ENCODE data around the gene SNRPA1. TPM values are rescaled to one million over a fixed set of nuclear protein-coding genes. Genes with fewer than 3 reads are reported as not detected.
"Not testable (repeated sequence)": the region's sequence is repeated elsewhere in the genome, so short reads cannot be mapped to it uniquely, and the experiment has no call there.

SNRPA1 gene
- total RNA-seq, 2 donors from 2014 or later = 127 to 174 TPM

- not testable (repeated sequence) for H3K4me3 Mint-ChIP-seq; H3K9me3 Mint-ChIP-seq; H3K27ac Mint-ChIP-seq; H3K27me3 Mint-ChIP-seq; ATAC-seq (replicated peaks)
- Mint-ChIP-seq H3K36me3 (ENCODE audit: low read depth) (peaks cover 100% of the 10 kb centered on the region), H3K4me1 (peaks cover 23% of the 10 kb centered on the region)
These were observed 7.7 kb downstream of the SNRPA1 start for GRCh38 chr15:101287342-101287741.

DNA sequence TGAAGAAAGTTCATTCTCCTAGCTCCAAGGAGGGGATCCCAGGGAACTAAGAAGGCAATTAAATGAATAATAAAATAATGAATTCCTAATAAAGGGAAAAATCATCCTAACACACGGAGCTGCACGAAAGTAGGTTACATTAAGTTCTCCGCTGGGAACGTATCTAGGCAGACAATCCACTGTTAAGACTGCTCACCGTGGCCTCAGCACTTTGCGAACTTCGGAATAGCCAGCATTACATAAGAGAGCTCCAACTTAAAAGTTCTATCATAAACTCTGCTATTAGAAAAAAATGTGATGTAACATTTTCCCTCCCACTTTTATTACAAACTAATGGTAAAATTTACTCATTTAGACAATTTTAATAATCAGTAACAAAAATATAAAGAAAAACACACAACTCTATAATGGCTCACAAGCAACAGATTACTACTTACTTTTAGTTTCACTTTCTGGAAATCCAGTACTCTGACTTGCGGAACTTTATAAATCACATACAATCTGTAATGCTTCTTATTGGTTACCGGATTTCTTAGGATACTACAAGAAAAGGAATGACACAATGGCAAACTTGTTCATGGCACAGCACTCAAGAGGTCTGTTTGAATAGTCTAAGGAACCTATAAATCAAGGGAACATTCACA is 8.5 kb downstream of the SNRPA1 start:
- Mint-ChIP-seq H3K27ac (no peak overlapping the region), H3K27me3 (no peaks in the 10 kb centered on the region), H3K4me1 (peaks cover 22% of the 10 kb centered on the region), H3K4me3 (no peak overlapping the region), H3K36me3 (ENCODE audit: low read depth) (peaks cover 100% of the 10 kb centered on the region), H3K9me3 (no peaks in the 10 kb centered on the region)
- no peak for ATAC-seq (replicated peaks)

- peaks cover 12% of the 10 kb centered on the region for H3K4me1 Mint-ChIP-seq
- no peaks in the 10 kb centered on the region for H3K9me3 Mint-ChIP-seq
- peak; percentile 48 for ATAC-seq (replicated peaks)
- no peak overlapping the region for H3K4me3 Mint-ChIP-seq
- H3K27ac Mint-ChIP-seq = no peak overlapping the region
- H3K27me3 Mint-ChIP-seq = no peaks in the 10 kb centered on the region
- H3K36me3 Mint-ChIP-seq (ENCODE audit: low read depth) = peaks cover 100% of the 10 kb centered on the region
These were observed 11.1 kb downstream of the SNRPA1 start for GRCh38 chr15:101283931-101284330.

DNA sequence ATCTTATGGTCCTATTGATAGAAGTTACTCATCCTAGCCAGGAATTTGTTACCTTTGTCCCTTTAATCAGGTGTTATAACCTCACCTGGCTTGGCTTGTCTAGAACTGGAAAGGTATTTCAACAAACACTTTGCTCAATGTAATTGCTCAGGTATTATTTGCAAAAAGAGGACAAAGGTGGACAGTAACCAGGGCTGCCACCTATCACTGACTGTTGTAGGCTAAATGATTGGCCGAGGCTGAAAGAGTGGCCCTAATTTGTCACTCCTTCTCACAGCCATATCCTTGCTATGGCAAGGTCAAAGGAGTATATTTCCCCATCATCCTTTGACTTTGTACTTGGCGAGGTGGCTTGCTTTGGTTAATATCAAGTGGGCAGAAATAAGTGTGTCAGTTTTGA is 15.0 kb downstream of the SNRPA1 start:
- peaks cover 9% of the 10 kb centered on the region for H3K4me1 Mint-ChIP-seq
- no peaks in the 10 kb centered on the region for H3K27me3 Mint-ChIP-seq
- no peak overlapping the region for H3K4me3 Mint-ChIP-seq
- no peak overlapping the region for H3K27ac Mint-ChIP-seq
- H3K9me3 Mint-ChIP-seq = no peaks in the 10 kb centered on the region
- no peak for ATAC-seq (replicated peaks)
- H3K36me3 Mint-ChIP-seq (ENCODE audit: low read depth) = peaks cover 83% of the 10 kb centered on the region

DNA sequence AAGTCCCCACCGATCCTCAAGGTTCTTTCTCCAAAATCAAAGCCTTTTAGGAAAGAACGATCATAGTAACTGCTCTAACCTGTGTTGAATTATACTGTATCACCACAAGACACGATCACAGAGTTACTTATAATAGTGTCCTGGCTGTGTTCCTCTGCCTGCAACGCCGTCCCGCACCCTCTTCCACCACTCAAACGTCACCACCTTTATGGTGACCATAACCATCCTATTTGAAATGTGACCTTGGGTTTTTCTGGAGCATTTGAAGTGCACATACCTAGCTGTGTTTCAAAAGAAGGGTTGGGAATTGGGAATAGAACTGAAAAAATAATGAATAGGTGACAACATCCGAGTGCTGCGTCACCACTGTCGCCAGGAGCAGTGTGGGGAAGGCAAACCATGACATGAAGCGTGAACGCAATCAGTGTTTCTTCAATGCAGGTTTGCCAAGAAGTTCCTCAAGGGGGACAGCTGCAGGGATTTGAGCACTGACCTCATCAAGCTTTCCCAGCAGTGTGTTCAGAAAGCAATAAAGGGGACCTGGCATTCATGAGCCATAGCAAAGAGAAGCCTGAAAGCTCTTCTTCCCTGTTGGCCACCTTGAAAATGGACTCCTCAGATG is 17.0 kb downstream of the SNRPA1 start:
- no peaks in the 10 kb centered on the region for H3K9me3 Mint-ChIP-seq
- H3K4me3 Mint-ChIP-seq = peak overlapping the region; percentile 96
- peak overlapping the region; percentile 86 for H3K27ac Mint-ChIP-seq
- peaks cover 83% of the 10 kb centered on the region for H3K36me3 Mint-ChIP-seq (ENCODE audit: low read depth)
- ATAC-seq (replicated peaks) = no peak
- H3K27me3 Mint-ChIP-seq = no peaks in the 10 kb centered on the region
- peaks cover 10% of the 10 kb centered on the region for H3K4me1 Mint-ChIP-seq

GRCh38 chr15:101277038-101277822 is 17.8 kb downstream of the SNRPA1 start, which contains the start of gene SELENOS:
SELENOS (minus strand) TSS chr15:101277485; CDS start chr15:101277417, 68 bp downstream.
- H3K4me3 Mint-ChIP-seq = peak within 1 kb of the TSS; percentile 96
- H3K36me3 Mint-ChIP-seq (ENCODE audit: low read depth) = peaks cover 83% of the 10 kb centered on the region
- no peaks in the 10 kb centered on the region for H3K9me3 Mint-ChIP-seq
- peak within 1 kb of the TSS; percentile 94 for H3K27ac Mint-ChIP-seq
- no peaks in the 10 kb centered on the region for H3K27me3 Mint-ChIP-seq
- ATAC-seq (replicated peaks) = peak; percentile 98
- peaks cover 10% of the 10 kb centered on the region for H3K4me1 Mint-ChIP-seq

GRCh38 chr15:101276501-101277037 is 18.5 kb downstream of the SNRPA1 start:
- Mint-ChIP-seq H3K9me3 (no peaks in the 10 kb centered on the region), H3K36me3 (ENCODE audit: low read depth) (peaks cover 83% of the 10 kb centered on the region), H3K4me1 (peaks cover 7% of the 10 kb centered on the region), H3K4me3 (peak overlapping the region; percentile 96), H3K27me3 (no peaks in the 10 kb centered on the region), H3K27ac (peak overlapping the region; percentile 94)
- no peak for ATAC-seq (replicated peaks)

DNA sequence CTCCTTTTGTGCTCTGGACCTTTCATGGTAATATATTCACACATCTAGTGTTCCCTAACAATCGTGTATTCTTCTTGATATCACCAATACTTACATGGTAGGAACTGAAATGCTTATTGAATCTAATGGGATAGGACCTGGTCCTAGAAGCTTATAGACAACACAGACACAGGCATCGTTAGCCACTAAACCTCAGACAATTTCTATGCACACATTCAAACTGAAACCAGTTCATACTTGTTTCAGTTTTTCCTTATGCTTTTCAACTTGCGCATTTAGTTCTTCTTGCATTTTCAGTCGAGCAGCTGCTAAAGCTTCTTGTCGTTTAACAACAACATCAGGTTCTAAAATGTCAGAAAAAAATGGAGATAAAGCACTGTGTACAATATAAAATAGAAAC is 20.0 kb downstream of the SNRPA1 start:
- Mint-ChIP-seq H3K27ac (peak overlapping the region; percentile 80), H3K4me1 (peaks cover 7% of the 10 kb centered on the region), H3K9me3 (no peaks in the 10 kb centered on the region), H3K27me3 (no peaks in the 10 kb centered on the region), H3K36me3 (ENCODE audit: low read depth) (peaks cover 83% of the 10 kb centered on the region), H3K4me3 (peak overlapping the region; percentile 96)
- ATAC-seq (replicated peaks) = no peak

DNA sequence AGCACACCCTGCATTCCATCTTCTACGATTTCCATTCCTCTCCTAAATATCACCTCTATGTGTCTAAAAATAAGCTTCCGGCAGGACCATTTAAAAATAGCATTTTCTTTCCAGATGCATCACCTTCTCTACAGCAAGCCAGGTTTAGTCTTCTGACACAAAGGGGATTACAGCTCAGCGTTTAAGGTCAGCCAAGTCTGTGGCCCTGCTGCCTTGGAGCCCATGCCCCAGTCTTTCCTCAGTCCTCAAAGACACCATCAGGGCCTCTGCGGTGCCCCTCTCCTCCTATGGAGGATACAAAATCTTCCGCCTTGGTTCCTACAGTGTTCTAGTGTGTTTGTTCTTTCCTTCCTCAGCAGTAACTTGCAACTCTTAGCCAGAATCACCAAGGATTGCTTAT is 21.5 kb downstream of the SNRPA1 start:
- H3K27me3 Mint-ChIP-seq = no peaks in the 10 kb centered on the region
- no peak for ATAC-seq (replicated peaks)
- H3K4me3 Mint-ChIP-seq = no peak overlapping the region
- no peaks in the 10 kb centered on the region for H3K9me3 Mint-ChIP-seq
- no peak overlapping the region for H3K27ac Mint-ChIP-seq
- peaks cover 81% of the 10 kb centered on the region for H3K36me3 Mint-ChIP-seq (ENCODE audit: low read depth)
- peaks cover 14% of the 10 kb centered on the region for H3K4me1 Mint-ChIP-seq

DNA sequence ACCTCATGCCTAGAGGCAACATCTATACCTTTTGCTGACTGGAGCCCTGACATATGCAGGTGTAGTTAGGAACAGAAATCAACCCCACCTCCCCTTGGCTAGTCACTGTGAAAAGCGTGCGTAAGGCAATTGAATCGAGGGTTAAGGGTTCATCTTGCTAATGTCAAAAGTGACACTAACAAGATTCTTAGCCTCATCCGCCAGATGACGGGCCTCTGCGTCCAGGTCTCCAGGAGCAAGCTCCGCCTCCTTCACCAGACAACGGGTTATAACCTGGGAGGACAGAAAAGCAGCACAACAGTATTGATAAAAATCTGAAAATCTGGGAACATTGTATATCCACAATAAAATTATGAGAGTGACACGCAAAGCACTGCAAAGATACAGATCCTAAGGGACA is 22.5 kb downstream of the SNRPA1 start:
- H3K4me3 Mint-ChIP-seq = no peak overlapping the region
- H3K9me3 Mint-ChIP-seq = no peaks in the 10 kb centered on the region
- peaks cover 71% of the 10 kb centered on the region for H3K36me3 Mint-ChIP-seq (ENCODE audit: low read depth)
- H3K27me3 Mint-ChIP-seq = no peaks in the 10 kb centered on the region
- ATAC-seq (replicated peaks) = no peak
- H3K4me1 Mint-ChIP-seq = peaks cover 14% of the 10 kb centered on the region
- H3K27ac Mint-ChIP-seq = no peak overlapping the region

- peaks cover 9% of the 10 kb centered on the region for H3K4me1 Mint-ChIP-seq
- H3K27me3 Mint-ChIP-seq = no peaks in the 10 kb centered on the region
- no peaks in the 10 kb centered on the region for H3K9me3 Mint-ChIP-seq
- no peak for ATAC-seq (replicated peaks)
- peak overlapping the region; percentile 20 for H3K27ac Mint-ChIP-seq
- peaks cover 59% of the 10 kb centered on the region for H3K36me3 Mint-ChIP-seq (ENCODE audit: low read depth)
- H3K4me3 Mint-ChIP-seq = no peak overlapping the region
These were observed 25.4 kb downstream of the SNRPA1 start for GRCh38 chr15:101269479-101270223.

- no peak overlapping the region for H3K27ac Mint-ChIP-seq
- H3K4me1 Mint-ChIP-seq = peaks cover 7% of the 10 kb centered on the region
- no peak overlapping the region for H3K4me3 Mint-ChIP-seq
- H3K9me3 Mint-ChIP-seq = no peaks in the 10 kb centered on the region
- no peaks in the 10 kb centered on the region for H3K27me3 Mint-ChIP-seq
- ATAC-seq (replicated peaks) = no peak
- H3K36me3 Mint-ChIP-seq (ENCODE audit: low read depth) = peaks cover 38% of the 10 kb centered on the region
These were observed 27.5 kb downstream of the SNRPA1 start for GRCh38 chr15:101267320-101268104.

GRCh38 chr15:101266787-101267186 is 28.3 kb downstream of the SNRPA1 start:
- no peaks in the 10 kb centered on the region for H3K9me3 Mint-ChIP-seq
- no peak for ATAC-seq (replicated peaks)
- H3K27me3 Mint-ChIP-seq = no peaks in the 10 kb centered on the region
- H3K4me3 Mint-ChIP-seq = no peak overlapping the region
- H3K4me1 Mint-ChIP-seq = peaks cover 7% of the 10 kb centered on the region
- H3K36me3 Mint-ChIP-seq (ENCODE audit: low read depth) = peaks cover 31% of the 10 kb centered on the region
- H3K27ac Mint-ChIP-seq = no peak overlapping the region

Data from activated T-helper 17 cell treated with anti-CD3 and anti-CD28 coated beads, Interleukin-2, amount 50 U/mL, for 72 hours (primary cell).